GM18873 (cell line): ENCODE data around the gene RNF11.
A peak's percentile ranks its signal among the peaks of the same experiment; 100 is the strongest.

ENCODE experiments used
- ATAC-seq: cut with Tn5 transposase; IDR thresholded peaks from one replicate; pipeline ENCODE4 v1.9.1; 2021; ENCODE audit warnings: mild to moderate bottlenecking, moderate library complexity, moderate number of reproducible peaks; ENCODE audit not compliant: unreplicated experiment, low FRiP score

The RNF11 gene

DNA sequence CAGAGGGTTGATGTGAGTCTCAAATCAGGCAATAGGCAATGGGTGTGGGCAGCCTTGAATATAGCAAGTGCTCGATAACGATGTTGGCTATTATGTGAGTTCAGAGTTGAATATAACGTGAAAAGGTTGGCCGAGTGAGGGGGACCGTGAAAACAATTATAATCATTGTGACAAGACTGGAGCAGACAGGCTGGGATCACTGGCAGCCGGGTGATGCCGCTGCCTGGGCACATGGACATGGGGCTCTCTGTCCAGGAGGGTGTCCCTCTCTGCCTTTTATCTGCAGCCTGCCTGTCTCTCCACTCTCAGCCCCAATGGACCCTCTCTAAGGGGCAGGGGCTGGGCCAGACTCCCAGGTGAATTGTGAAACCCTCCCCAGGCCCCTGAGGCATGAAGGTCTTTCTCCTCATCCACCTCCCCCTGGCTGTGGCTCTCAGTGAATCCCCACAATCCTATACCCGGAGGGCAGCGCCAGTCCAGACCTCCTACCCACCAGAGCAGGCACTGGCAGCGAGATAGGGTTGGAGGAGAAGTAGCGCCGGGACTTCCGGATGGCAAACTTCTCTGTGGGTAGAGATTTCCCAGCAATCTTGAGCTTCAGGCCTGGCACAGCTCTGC lies 57.9 kb downstream of the RNF11 start:
- ATAC-seq, result no peak

DNA sequence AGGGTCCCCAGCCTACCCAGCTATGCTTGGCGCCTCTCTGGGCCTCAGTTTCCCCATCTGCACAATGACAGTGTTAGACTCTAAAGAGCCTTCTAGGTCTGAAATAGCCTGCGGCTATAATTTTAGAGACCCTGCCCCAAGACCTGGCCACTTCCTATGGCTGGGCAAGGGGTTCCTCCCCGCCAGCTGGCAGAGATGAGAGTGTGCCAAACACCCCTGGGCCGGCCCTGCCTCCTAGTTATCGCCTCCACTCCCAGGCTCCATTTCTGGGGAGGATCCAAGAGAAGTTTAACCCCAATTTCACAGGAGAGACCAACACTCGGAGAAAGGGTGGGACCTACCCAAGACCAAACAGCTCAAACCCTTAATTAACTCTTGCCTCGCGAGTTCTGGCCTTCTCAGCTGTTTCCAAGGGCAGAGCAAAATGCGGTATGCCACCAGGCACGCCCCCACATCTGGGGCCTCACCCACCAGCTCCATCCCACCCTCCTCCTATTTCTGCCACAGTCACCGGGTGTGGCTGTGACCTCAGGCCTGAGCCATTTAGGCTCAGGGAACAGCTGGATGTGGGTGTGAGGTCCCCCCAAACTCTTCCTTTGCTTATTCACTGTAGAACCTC lies 58.6 kb downstream of the RNF11 start:
- ATAC-seq, result no peak

DNA sequence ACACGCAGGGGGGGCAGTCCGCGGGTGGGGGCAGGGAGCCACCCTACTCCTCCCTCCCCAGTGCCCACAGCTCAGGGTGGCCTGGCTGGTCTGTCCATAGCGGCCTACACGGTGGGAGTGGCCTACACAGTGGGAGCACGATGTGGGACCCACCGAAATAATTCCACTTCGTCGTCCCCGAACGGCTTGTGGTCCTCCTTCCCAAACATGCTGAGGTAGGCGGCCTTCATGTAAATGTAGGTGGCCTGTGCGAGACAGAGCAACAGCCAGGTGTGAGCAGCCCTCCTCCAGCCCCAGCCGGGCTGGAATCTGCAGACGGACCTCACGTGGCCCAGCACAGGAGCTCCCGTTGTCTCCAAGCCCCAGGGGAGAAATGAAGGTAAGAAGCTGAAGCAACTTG lies 59.9 kb downstream of the RNF11 start:
- no peak for ATAC-seq

DNA sequence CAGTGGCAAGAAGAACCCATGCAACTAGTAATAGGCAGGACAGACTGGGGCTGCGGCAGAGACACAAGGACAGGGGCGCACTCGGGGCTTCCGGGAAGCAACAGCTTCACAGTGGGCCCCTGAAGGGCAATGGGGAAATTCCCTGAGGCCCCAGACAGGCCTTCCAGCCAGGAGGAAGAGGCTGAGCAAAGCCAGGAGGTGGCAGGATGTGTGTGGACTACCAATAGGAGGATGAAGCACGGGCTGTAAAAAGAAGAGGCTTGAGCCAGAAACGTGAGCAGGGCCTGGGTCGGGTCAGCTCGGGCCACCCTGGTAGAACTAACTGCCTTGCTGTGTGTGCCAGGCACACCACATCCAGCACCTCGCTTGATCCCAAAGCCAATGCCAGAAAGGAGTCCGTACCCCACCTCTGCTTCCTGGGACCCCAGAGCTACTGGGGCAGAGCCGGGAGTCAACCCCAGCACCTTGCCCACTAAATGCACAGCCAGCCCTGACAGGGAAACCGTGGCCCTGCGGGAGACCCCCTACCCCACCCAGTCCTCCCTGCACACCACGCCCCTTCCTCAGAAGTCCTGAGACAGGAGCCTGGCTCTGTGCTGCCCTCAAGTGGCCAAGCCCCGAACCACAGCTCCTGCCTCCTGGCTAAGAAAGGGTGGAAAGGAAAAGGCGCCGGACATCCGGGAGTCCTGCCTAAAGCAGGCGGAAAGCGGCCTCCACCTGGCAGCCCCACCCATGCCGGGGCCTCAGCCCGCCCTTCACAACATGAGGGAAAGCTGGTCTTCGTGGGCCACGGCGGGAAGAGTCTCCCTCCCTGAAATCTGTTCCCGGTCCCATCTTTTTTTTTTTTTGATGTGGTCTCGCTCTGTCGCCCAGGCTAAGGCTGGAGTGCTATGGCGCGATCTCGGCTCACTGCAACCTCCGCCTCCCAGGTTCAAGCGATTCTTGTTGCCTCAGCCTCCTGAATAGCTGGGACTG lies 60.6 kb downstream of the RNF11 start:
- peak; percentile 51 for ATAC-seq

DNA sequence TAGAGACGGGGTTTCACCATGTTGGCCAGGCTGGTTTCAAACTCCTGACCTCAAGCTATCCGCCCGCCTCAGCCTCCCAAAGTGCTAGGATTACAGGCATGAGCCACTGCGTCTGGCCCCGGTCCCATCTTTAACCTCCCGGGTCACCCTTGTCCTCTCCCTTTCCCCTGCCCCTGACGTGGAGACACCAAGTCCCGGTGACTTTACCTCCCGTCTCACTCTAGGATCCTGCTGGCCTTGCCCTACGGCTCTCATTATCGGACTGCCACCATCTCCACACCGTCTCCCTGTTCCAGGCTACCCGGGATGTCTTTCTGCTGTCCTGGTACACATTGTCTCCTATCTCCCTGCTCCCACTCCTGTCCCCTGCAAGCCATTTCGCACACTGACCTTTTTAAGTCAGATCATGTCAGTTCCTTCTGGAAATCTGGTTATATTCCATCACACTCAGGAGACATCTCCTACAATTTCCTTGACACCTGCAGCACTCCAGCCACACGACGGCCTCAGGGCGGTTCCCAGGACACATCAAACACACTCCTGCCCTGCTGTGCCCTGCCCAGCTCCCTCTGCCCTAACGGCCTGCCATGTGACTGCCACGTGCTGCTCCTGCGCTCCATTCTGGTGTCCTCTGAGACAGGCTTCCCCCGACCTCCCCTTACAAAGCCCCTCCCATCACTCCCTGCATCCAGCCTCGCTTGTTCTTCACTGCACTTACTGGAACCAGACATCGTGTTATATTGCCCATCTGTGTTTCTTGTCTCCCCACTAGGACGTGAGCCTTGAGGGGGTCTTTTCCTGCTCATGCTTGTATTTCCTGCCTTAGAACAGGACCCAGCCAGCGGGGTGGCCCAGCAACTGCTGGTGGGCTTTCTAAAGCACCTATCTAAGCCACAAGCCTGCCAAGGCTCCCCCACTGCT lies 61.6 kb downstream of the RNF11 start:
- ATAC-seq, result no peak

DNA sequence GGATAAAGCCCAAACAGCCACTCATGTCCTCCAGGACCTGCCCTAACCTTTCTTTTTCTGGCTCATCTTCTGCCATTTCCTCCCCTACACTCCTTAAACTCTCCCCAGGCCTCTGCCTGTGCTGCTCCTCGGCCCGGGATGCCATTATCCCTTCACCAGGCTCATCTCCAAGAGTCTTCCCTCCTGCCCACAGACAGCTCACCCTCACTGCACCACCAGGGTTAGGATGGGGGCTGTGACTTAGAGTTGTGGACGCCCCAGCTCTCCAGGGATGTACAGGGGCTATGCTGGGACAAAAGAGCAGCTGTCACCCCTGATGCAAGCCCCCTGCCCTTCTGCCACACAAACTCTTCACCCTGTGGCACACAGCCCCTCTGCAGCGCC lies 62.2 kb downstream of the RNF11 start:
- ATAC-seq, result no peak

DNA sequence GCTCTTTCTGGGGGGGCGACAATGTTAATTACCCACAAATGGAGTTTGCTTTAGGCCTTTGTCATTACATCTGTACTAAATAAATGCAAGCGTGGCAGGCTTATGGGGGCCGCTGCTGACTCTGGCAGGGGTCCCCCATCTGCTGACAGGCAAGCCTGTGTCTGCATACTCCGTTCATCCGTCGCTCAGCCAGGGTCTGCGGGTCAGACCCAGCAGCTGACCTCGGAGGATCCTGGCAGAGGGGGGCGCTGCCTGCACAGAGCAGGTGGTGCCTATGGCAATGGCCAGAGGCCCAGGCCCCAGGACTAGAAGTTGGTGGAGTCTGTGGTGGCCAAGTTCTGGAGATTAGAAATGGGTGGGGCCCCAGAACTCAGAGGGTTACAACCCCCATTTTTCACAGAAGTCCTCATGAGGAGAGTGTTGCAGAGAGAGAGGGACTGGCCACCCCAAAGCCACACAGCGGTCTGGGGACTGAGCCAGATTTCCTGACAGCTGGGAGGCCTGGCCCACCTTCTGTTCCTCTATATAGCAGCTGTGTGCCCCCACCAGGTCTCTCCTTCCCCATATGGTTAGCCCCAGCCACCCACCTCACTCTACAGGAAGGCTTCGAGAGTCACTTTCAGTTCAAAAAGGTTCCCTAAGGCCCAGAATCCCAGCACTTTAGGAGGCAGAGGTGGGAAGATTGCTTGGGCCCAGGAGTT lies 63.3 kb downstream of the RNF11 start:
- ATAC-seq, result no peak

DNA sequence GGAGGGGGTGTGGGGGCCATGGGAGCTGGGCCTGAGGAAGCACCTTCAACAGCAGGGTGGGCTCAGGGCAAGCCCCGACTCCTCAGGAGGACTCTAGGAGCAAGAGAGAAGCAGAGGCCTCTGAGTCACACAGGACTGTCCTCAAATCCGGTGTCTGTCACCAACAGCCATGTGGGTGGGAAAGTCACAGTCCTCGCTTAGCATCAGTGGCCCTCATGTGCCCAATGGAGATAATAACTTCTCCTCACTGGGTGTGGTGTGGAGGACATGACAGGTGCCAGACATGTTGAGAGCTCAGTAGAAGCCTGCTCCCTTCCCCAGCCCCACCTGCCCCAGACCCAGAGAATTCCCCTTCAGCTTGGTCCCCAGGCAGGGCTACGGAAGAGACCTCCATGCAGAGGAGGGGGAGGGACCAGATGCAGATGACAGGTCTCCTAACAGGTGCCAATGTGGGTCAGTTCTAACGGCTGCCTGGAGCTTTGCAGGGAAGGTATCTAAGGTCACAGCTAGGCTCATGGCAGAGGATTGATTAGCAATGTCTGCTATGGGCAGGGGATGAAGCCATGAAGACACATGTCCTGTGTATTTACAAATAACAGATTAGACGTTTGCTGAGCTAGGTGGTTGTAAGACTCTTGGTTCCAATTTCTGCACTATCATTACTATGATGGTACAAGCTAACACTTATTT lies 64.1 kb downstream of the RNF11 start:
- no peak for ATAC-seq

DNA sequence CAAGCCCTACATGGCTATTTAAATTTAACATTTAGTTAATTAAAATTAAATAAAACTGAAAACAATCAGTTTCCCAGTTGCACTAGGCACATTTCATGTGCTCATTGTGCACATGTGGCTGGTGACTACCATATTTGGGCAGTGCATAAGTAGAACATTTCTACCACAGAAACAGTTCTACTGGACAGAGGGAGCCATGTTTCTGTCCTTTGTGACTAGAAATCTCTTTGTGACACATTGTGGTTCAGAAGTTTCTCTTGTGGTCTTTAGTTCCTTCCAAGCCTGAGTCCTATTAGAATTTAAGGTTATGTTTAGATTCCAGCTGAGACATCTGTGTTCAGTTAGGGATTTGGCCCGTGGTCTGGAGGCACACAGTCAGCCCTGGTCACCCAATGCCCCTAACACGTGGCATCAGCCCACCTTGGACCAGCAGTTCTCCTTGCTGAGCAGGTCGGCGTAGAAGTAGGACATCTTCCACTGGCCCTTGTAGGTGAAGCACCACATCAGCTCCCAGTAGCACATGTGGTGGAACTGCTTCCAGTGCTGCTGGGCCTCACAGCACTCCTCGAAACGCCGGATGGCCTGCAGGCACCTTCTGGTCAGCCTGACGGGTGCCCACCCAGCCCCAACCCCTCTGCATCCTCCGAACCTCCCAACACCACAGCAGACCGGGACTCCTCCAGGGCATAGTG lies 65.2 kb downstream of the RNF11 start:
- ATAC-seq, result no peak

DNA sequence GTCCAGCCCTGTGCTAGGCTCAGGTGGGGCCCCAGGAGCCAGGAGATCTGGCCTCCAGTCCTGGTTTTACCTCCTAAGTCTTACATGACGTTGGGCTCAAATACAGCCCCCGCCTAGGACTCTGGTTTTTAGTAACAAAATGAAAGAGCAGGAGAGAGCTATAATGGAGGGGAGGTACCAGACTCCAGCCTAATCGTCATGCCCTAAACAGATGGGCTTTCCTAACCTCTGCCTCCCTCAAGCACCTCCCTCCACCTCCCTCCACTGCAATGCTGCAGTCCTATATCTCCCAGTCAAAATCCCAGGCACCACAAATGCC lies 65.7 kb downstream of the RNF11 start:
- no peak for ATAC-seq

DNA sequence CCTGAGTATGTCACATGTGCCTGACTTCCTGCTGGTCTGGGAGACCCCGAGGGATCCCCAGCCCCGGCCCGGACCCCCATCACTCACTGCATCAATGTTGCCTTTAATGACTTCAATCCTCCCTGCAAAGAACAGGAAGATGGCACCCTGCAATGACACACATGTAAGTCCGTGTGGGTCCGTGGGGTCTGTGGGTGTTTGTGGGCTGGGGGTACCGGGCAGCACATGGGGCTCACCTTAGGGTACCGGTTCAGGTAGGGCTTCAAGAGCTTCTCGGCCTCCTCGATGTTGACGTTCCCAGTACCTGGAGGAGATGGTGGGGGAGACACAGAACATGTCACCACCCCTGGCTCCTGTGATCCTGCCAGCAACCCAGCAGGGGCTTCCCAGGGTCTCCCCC lies 66.2 kb downstream of the RNF11 start:
- no peak for ATAC-seq

DNA sequence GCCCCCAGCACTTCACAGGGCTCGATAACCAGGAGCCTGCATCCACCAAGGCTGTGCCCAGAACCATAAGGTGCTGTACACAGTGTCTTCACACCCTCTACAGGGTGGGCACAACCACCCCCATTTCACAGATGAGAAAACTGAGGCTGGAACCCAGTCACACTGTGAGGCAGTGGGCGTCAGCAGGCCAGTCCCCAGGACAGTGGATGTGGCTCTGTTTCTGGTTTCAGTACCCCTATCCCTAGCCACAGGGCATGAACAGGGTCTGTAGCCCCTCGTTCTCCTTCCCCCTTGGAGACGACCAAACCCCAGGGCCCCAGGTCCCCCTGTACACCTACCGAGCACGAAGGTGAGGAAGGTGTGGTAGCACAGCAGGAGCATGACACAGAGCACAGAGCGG lies 66.7 kb downstream of the RNF11 start:
- no peak for ATAC-seq

DNA sequence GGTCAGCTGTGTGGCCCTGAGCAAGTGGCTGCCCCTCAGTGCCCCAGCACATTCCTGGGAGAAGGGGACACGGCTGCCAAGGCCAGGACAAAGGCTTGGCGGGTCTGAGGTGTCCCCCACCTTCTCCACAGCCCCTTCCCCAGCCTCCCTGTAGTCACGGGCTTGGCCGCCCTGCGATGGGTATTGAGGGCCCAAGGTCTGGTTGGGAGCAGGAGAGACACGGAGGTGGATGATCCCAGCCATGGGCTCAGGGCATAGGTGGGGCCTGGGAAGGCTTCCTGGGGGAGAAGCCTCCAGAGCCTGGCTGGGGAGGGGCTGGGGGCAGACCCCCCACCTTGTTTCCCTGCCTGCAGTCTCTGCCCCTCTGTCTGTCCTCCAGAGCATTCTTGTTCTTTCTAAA lies 67.2 kb downstream of the RNF11 start:
- ATAC-seq, result no peak

DNA sequence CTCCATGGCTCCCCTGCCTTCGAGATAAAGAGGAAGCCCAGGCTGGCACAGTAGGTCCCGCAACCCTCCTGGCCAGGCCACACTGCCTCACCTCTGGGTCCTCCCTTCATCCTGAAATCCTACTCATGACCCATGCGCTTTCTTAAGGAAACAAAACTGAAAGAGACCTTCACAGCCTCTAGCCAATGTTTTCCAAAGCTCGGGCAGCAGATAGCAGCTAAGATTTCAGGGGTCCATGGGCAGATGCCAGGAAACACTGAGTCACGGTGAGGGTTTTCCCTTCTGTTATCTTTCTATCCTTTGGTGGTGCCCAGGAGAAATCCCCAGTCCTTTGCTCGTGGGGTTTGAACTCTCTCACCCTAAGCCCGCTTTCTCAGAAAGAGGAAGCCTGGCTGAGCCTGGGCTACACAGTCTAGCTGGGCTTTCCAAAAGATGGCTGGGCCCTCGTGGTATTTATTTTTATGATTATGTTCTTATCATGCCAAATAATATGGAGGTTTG lies 67.7 kb downstream of the RNF11 start:
- no peak for ATAC-seq

DNA sequence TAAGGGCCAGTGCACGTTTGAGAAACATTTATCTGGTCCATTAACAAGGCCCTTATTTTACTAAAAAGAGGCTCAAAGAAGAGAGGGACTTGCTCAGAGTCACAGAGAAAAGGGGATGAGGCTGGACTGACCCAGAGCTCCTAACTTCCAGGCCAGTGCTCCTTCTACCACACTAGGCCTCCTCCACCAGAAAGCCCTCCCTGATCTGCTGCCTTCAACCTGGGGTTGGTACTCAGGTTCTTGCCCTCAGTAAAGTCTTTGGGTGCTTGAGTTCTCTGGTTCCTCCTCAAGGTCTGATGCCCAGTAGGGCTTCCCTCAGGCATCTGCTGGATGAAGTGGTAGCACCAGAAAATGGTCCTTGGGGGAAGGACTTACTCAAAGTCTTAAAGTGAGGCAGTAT lies 68.3 kb downstream of the RNF11 start:
- no peak for ATAC-seq

DNA sequence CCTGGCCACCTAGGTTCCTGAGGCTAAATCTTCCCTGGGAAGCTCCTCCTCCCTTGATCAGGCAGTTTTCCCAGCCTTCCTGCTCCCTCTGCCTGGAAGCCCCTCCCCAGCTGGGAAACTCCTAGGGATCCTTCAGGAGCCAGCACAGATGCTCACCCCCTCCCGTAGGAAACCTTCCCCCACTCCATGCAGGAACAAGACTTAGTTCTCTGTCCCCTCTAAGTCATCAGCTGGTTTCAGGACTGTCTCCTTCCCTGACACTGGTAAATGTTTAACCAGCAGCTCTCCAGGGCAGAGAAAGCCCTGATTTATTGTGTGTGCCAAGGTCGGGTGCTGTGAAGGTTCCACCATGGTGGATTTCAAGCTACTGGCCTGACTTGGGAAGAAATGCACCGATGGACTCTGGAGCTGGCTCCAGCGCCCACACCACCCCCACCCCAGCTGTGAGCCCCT lies 69.3 kb downstream of the RNF11 start:
- no peak for ATAC-seq

DNA sequence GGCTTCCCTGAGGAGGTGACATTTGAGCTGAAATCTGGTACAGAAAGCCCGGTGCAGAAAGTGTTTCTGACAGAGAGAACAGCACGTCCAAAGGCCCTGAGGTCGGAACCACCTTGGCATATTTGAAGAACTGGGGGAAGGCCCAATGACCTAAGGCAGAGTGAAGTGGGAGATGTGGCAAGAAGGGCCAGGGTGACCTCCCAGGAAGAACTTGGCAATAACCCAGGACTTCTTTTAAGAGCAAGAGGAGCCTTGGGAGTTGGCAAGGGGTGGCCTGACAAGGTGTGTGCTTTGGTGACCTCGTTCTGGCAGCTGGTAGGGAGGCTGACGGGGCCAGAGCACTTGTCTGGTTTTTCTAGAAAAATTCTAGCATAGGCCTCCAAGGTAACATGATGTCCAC lies 70.9 kb downstream of the RNF11 start:
- ATAC-seq, result no peak

DNA sequence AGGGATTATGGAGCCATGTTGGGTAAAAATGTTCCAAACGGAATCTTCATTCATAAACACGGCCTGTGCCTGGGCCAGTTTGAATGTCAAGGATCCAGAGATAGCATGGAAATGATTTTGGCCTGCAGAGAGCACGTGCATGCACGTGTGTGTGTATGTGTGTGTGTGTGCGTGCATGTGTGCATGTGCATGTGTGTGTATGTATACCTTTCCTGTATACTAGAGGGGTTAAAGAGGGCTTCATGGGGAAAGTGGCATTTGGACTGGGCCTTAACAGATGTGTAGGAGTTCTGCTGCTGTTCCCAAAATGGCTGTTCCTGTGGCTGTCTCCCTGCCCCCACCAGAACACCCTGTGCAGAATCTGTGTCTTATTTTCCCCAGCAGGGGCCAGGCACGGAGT lies 72.6 kb downstream of the RNF11 start:
- no peak for ATAC-seq

DNA sequence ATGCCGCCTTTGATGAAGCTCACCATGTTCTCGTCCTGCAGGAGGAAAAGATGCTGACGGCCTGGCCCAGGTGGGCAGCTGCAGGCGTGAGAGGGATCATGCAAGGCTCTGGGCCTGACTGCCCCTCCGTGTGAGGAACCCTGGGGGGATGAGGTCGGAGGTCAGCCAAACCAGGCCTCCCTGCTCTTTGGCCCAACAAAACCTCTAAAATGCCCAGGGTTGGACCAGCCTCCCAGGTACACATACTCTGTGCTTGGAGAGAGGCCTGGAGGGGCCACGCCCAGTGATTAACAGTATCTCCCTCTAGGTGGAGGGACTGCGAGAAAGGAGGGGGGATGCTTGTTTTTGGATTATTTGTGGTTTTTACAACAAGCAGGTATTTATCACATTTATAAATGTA lies 73.2 kb downstream of the RNF11 start:
- no peak for ATAC-seq
